ENCODE measurements around the gene CD22. TPM values are rescaled to one million over a fixed set of nuclear protein-coding genes. Genes with fewer than 3 reads are reported as not detected.

Gene CD22
- total RNA-seq, 2 donors from 2014 or later: 39.1 to 44.5 TPM

DNA sequence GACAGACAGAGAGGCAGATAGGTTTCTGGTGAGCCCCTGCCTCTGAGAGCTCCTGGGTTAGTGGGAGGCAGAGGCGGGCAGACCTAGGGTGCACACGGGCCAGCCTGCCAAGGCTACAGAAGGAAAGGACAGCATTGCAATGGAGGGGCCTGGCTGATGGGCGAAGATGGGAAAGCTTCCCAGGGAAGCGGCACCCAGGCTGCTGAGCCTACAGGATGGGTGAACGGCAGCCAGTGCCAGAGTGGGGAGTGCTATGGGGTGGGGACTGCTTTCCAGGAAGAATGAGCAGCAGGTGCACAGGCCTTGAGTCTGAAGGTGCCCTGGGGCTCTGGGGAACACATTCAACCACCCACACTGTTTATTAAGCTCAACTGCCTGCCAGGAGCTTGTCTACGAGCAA is 37.7 kb upstream of the CD22 start:
- DNase-seq: no peak
- no peak for ATAC-seq (replicated peaks in 1 of 2)
- no peaks in the 10 kb centered on the region for H3K27me3 Mint-ChIP-seq (ENCODE audit: low read depth)
- H3K36me3 Mint-ChIP-seq (ENCODE audit: insufficient read depth in 2 of 2): no peaks in the 10 kb centered on the region
- no peak overlapping the region for H3K27ac Mint-ChIP-seq
- no peak overlapping the region for H3K4me3 Mint-ChIP-seq
- H3K9me3 Mint-ChIP-seq: no peaks in the 10 kb centered on the region
- H3K4me1 Mint-ChIP-seq (ENCODE audit: low read depth): no peaks in the 10 kb centered on the region

DNA sequence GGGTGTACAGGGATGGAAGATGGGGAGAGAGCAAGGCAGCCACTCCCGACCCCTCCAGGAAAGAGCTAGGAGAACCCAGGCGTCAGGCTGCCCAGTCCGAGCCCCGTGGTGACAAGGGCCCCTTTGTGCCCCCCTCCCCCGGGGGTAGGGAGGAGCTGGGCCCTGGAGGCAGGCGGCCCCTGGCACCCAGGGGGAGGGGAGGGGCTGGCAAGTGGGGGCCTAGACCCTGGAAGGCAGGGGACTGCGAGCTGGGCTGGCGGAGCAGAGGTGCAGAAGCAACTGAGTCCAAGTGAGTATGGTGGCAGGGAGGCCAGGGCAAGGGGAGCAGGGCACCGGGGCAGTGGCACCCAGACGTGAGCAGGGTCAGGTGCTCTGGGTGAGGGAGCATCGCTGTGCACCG is 37.1 kb upstream of the CD22 start, which contains the start of gene MAG:
MAG (plus strand) TSS at position 246 of the 400 bp plus-strand sequence. CDS start 3,248 bp downstream, outside the sequence.
- ATAC-seq (replicated peaks in 1 of 2) (no peak), DNase-seq (no peak)
- H3K9me3 Mint-ChIP-seq: no peaks in the 10 kb centered on the region
- H3K27ac Mint-ChIP-seq: no peak within 1 kb of the TSS
- no peaks in the 10 kb centered on the region for H3K4me1 Mint-ChIP-seq (ENCODE audit: low read depth)
- no peaks in the 10 kb centered on the region for H3K27me3 Mint-ChIP-seq (ENCODE audit: low read depth)
- no peak within 1 kb of the TSS for H3K4me3 Mint-ChIP-seq
- no peaks in the 10 kb centered on the region for H3K36me3 Mint-ChIP-seq (ENCODE audit: insufficient read depth in 2 of 2)

DNA sequence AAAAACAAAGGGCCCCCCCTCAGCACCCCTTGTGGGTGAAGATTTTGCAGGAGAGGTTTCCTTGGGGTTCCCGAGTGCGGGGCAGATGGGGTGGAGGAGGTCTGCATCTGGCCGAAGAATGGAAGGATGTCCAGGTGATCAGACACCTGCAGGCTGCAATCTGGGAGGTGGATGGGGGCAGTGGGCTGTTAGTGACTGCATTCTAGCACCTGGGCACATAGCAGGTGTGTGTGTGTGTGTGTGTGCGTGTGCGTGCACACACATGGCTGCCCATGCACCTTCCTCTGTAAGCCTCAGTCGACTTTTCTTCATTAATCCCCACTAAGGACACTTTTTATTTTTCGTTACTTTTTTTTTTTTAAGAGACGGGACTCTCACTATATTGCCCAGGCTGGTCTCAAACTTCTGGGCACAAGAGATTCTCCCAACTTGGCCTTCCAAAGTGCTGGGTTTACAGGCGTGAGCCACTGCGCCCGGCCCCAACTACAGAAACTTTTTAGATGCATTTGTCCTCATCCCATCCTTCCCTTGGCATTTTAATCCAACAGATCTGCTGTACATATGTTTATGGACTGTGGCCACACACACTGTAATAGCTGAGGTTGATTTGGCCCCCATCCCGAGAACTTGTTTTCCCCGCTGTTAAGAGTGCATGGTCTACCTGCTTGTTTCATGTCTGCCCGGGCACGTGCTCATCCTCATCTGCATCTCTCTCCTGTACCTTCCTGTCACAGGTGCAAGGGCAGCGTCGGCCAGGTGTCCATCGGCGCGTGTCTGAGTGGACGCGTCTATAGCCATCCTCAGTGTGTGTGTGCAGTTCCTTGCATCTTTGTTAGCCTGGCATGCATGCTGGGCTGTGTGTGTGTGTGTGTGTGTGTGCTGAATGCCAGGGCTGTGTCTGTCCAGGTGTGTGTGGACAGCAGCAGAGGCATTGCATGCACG is 36.3 kb upstream of the CD22 start:
- Mint-ChIP-seq H3K4me3 (no peak overlapping the region), H3K36me3 (ENCODE audit: insufficient read depth in 2 of 2) (no peaks in the 10 kb centered on the region), H3K9me3 (no peaks in the 10 kb centered on the region), H3K27me3 (ENCODE audit: low read depth) (no peaks in the 10 kb centered on the region), H3K27ac (no peak overlapping the region), H3K4me1 (ENCODE audit: low read depth) (no peaks in the 10 kb centered on the region)
- DNase-seq (no peak), ATAC-seq (replicated peaks in 1 of 2) (no peak)

DNA sequence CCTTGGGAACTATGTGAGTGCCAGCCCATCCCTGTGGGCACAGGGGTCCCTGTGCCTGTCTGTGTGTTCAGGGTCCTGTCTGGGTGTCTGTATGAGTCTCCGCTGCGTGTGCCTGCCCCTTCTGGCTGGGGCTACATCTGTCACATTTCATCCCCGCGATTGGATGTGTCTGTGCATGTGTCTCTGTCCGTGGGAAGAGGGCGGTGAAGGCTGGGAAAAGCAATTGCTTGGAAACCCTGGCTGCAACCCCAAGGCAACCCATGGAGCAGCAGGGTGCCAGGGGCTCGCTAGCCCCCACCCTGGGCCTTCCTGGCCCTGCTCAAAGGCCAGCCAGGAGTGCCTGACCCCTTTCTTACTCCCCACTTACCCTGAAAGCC is 35.6 kb upstream of the CD22 start:
- Mint-ChIP-seq H3K36me3 (ENCODE audit: insufficient read depth in 2 of 2) (no peaks in the 10 kb centered on the region), H3K27ac (no peak overlapping the region), H3K4me3 (no peak overlapping the region), H3K4me1 (ENCODE audit: low read depth) (no peaks in the 10 kb centered on the region), H3K27me3 (ENCODE audit: low read depth) (no peaks in the 10 kb centered on the region), H3K9me3 (no peaks in the 10 kb centered on the region)
- no peak for DNase-seq
- no peak for ATAC-seq (replicated peaks in 1 of 2)

DNA sequence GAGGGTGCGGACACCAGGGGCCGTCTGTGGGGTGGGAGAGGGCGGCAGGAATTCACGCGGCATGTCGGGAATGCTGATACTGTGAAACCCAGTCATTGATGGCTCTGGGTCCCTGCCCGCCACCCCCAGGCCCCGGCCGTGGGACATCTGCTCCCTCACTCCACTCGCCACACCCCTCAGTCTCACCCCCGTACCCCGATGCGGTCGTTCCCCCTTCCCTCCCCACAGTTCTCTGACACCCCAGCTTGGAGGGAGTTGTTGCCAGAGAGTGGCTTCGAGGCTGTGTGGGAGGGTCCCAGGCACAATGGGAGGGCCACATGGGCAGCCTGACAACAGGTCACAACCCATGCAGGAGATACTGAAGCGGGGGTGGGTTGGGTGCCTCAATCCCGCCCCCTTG is 35.2 kb upstream of the CD22 start:
- DNase-seq (no peak), ATAC-seq (replicated peaks in 1 of 2) (no peak)
- Mint-ChIP-seq H3K27ac (no peak overlapping the region), H3K4me1 (ENCODE audit: low read depth) (no peaks in the 10 kb centered on the region), H3K36me3 (ENCODE audit: insufficient read depth in 2 of 2) (no peaks in the 10 kb centered on the region), H3K4me3 (no peak overlapping the region), H3K27me3 (ENCODE audit: low read depth) (no peaks in the 10 kb centered on the region), H3K9me3 (no peaks in the 10 kb centered on the region)

DNA sequence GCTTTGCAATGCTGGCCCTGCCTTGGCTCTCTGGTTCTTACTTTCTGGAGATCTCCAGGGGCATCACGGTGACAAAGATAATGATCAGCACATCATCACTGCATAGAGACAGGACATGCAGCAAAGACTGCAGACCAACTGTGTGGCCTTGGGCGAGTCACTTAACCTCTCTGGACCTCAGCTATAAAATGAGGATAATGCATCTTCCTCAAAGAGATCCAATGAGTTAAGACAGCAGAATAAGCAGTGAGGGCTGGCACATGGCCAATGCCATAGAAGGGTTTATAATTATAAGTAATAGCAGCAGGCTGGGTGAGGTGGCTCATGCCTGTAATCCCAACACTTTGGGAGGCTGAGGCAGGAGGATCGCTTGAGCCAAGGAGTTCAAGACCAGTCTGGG is 34.7 kb upstream of the CD22 start:
- DNase-seq: no peak
- Mint-ChIP-seq H3K27ac (no peak overlapping the region), H3K4me1 (ENCODE audit: low read depth) (no peaks in the 10 kb centered on the region), H3K4me3 (no peak overlapping the region), H3K27me3 (ENCODE audit: low read depth) (no peaks in the 10 kb centered on the region), H3K36me3 (ENCODE audit: insufficient read depth in 2 of 2) (no peaks in the 10 kb centered on the region), H3K9me3 (no peaks in the 10 kb centered on the region)
- ATAC-seq (replicated peaks in 1 of 2): no peak

DNA sequence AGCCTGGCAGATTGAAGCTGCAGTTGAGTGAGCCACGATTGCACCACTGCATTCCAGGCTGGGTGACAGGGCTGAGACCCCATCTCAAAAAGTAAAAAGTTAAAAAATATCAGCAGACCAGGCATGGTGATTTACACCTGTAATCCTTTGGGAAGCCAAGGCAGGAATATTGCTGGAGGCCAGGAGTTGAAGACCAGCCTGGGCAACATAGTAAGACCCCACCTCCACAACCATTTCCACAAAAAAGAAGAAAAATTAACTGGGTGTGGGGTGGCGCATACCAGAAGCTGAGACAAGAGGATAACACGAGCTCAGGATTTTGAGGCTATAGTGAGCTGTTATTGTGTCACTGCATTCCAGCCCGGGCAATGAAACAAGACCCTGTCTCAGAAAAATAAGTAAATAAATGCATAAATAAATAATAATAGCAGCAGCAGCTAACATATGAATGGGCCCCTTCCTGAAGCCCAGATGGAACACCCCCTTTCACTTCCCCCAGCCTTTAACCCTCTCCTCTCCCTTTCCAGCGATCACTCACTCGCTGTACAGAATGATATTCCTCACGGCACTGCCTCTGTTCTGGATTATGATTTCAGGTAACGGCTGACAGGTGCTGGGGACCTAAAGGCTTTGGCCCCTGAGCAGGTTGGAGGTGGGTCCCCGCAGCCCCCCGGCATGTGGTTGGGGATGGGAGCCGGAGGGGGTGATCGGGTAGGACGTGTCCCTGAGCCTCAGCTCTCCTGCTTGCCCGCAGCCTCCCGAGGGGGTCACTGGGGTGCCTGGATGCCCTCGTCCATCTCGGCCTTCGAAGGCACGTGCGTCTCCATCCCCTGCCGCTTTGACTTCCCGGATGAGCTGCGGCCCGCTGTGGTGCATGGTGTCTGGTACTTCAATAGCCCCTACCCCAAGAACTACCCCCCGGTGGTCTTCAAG is 33.9 kb upstream of the CD22 start:
- no peak overlapping the region for H3K27ac Mint-ChIP-seq
- H3K4me1 Mint-ChIP-seq (ENCODE audit: low read depth): no peaks in the 10 kb centered on the region
- ATAC-seq (replicated peaks in 1 of 2): no peak
- no peak for DNase-seq
- H3K9me3 Mint-ChIP-seq: no peaks in the 10 kb centered on the region
- H3K4me3 Mint-ChIP-seq: peak overlapping the region in 1 of 2 donors; percentile 46
- H3K27me3 Mint-ChIP-seq (ENCODE audit: low read depth): no peaks in the 10 kb centered on the region
- H3K36me3 Mint-ChIP-seq (ENCODE audit: insufficient read depth in 2 of 2): no peaks in the 10 kb centered on the region

DNA sequence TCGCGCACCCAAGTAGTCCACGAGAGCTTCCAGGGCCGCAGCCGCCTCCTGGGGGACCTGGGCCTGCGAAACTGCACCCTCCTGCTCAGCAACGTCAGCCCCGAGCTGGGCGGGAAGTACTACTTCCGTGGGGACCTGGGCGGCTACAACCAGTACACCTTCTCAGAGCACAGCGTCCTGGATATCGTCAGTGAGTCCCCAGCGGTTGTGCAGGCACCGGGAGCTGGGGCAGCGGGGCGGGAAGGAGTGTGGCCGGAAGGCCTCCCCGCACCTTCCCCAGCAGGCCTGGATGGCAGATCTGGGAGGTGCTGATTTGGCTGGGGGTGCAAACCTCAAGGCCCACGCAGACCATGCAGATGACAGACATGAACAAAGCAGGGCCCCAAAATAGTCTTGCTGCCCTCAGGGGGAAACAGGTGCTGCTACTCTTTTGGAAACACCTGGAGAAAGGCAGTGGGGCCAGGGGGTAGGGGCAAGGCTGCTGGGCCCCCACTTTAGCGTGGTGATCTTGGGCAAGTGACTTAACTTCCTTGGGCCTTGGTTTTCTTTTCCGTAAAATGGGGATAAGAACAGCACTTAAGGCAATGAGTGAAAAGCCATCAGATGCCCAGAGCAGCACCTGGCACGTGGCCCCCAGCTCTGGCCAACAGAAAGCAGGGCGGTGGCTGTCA is 33.1 kb upstream of the CD22 start:
- H3K4me3 Mint-ChIP-seq: peak overlapping the region in 1 of 2 donors; percentile 46
- DNase-seq: peak; percentile 21 to 43
- no peaks in the 10 kb centered on the region for H3K27me3 Mint-ChIP-seq (ENCODE audit: low read depth)

DNA sequence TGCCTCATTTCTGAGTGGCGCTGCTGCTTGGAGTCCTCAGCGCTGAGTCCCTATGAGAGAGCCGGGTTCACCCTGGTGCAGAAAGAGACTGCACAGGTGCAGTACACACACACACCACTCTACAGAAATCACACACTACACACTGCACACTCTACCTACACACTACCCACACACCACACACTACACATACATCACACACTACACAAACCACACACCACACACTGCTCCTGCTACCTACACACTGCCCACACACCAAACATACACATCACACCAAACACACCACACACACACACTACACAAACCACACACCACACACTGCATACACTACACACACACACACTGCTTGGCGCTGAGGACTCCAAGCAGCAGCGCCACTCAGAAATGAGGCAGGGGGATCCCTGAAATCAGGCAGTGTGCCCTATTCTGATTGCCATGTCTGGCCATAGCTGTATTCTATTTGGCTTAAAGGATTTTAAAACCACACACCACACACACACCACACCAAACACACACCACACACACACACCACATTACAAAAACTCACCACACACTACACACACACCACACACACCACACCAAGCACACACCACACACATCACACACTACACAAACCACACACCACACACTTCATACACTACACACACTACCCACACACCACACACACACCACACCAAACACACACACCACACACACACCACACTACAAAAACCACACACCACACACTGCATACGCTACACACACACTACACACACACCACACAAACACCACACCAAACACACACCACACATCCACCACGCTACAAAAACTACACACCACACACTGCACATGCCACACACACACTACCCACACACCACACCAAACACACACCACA is 32.1 kb upstream of the CD22 start:
- ATAC-seq (replicated peaks in 1 of 2) (peak; percentile 37 to 59), DNase-seq (no peak)
- no peak overlapping the region for H3K4me3 Mint-ChIP-seq
- H3K27ac Mint-ChIP-seq: no peak overlapping the region
- no peaks in the 10 kb centered on the region for H3K36me3 Mint-ChIP-seq (ENCODE audit: insufficient read depth in 2 of 2)
- H3K27me3 Mint-ChIP-seq (ENCODE audit: low read depth): no peaks in the 10 kb centered on the region
- no peaks in the 10 kb centered on the region for H3K4me1 Mint-ChIP-seq (ENCODE audit: low read depth)
- no peaks in the 10 kb centered on the region for H3K9me3 Mint-ChIP-seq

More for the DNA sequence above, 33.1 kb upstream of the CD22 start:
- H3K27ac Mint-ChIP-seq: no peak overlapping the region
- ATAC-seq (replicated peaks in 1 of 2): peak; percentile 49 to 72
- no peaks in the 10 kb centered on the region for H3K36me3 Mint-ChIP-seq (ENCODE audit: insufficient read depth in 2 of 2)
- no peaks in the 10 kb centered on the region for H3K9me3 Mint-ChIP-seq
- H3K4me1 Mint-ChIP-seq (ENCODE audit: low read depth): no peaks in the 10 kb centered on the region

DNA sequence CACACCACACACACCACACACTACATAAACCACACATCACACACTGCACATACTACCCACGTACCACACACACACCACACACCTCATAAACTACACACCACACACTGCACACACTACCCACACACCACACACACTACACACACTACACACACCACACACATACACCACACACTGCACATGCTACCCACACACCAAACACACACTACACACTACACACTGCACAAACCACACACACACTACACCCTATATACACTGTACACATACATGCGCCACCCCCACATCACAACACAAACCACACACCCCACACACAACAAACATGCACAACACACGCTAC is 31.5 kb upstream of the CD22 start:
- Mint-ChIP-seq H3K27me3 (ENCODE audit: low read depth) (no peaks in the 10 kb centered on the region), H3K4me1 (ENCODE audit: low read depth) (no peaks in the 10 kb centered on the region), H3K4me3 (no peak overlapping the region), H3K27ac (no peak overlapping the region), H3K9me3 (no peaks in the 10 kb centered on the region), H3K36me3 (ENCODE audit: insufficient read depth in 2 of 2) (no peaks in the 10 kb centered on the region)
- DNase-seq: no peak
- ATAC-seq (replicated peaks in 1 of 2): no peak

DNA sequence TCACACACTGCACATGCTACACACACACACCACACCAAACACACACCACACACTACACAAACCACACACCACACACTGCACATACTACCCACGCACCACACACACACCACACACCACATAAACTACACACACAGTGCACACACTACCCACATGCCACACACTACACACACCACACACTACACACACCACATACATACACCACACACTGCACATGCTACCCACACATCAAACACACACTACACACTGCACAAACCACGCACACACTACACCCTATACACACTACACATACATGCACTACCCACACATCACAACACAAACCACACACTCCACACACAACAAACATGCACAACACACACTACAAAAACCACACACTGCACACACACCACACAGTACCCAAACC is 31.1 kb upstream of the CD22 start:
- H3K36me3 Mint-ChIP-seq (ENCODE audit: insufficient read depth in 2 of 2): no peaks in the 10 kb centered on the region
- ATAC-seq (replicated peaks in 1 of 2) (no peak), DNase-seq (no peak)
- H3K9me3 Mint-ChIP-seq: no peaks in the 10 kb centered on the region
- no peaks in the 10 kb centered on the region for H3K27me3 Mint-ChIP-seq (ENCODE audit: low read depth)
- H3K4me1 Mint-ChIP-seq (ENCODE audit: low read depth): no peaks in the 10 kb centered on the region
- no peak overlapping the region for H3K4me3 Mint-ChIP-seq
- H3K27ac Mint-ChIP-seq: no peak overlapping the region

DNA sequence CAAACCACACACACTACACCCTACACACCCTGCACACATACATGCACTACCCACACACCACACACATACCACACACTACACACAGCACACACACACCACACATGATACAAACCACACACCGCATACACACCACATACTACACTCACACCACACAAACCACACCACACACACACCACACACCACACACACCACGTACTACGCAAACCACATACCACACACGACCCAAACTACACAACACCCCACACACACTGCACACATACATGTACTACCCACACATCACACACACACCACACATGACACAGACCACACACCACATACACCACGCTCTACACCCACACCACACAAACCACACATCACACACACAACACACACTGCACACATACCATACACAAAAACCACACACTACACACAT is 30.4 kb upstream of the CD22 start:
- Mint-ChIP-seq H3K36me3 (ENCODE audit: insufficient read depth in 2 of 2) (no peaks in the 10 kb centered on the region), H3K4me1 (ENCODE audit: low read depth) (no peaks in the 10 kb centered on the region), H3K27me3 (ENCODE audit: low read depth) (no peaks in the 10 kb centered on the region), H3K4me3 (no peak overlapping the region), H3K9me3 (no peaks in the 10 kb centered on the region), H3K27ac (no peak overlapping the region)
- DNase-seq: no peak
- ATAC-seq (replicated peaks in 1 of 2): no peak

All from activated T-cell treated with anti-CD3 and anti-CD28 coated beads, Interleukin-2, amount 50 U/mL, for 72 hours (primary cell).